BLaER1 treated with 17β-estradiol and CSF1 and Interleukin-3, amounts not matched to agents 10 nM and 100 nM (cell line): ENCODE results near the gene ACP6.

Source experiments
- H3K27ac ChIP-seq, 11 experiments: shearing (Covaris generic); formaldehyde crosslinking; 2 replicates each; pipeline ENCODE4 v1.8.1; 2022
- H3K27me3 ChIP-seq, 11 experiments: shearing (Covaris generic); formaldehyde crosslinking; 2 replicates each; pipeline ENCODE4 v1.8.1; 2022
- H3K36me3 ChIP-seq, 11 experiments: shearing (Covaris generic); formaldehyde crosslinking; 2 replicates each; pipeline ENCODE4 v1.8.1; 2022
- H3K4me1 ChIP-seq, 10 experiments: shearing (Covaris generic); formaldehyde crosslinking; 2 replicates each; pipeline ENCODE4 v1.8.1; 2022
- H3K4me2 ChIP-seq, 11 experiments: shearing (Covaris generic); formaldehyde crosslinking; 2 replicates each; pipeline ENCODE4 v1.8.1; 2022
- H3K4me3 ChIP-seq, 10 experiments: shearing (Covaris generic); formaldehyde crosslinking; 2 replicates each; pipeline ENCODE4 v1.8.1; 2022
- H3K9ac ChIP-seq, 11 experiments: shearing (Covaris generic); formaldehyde crosslinking; 2 replicates each; pipeline ENCODE4 v1.8.1; 2022
- H3K9me3 ChIP-seq, 11 experiments: shearing (Covaris generic); formaldehyde crosslinking; replicated peaks in 1 of 11; 2 replicates each; pipeline ENCODE4 v1.8.1; 2022
- H4K20me1 ChIP-seq, 11 experiments: shearing (Covaris generic); formaldehyde crosslinking; 2 replicates each; pipeline ENCODE4 v1.8.1; 2022
- Cebpa-rat ChIP-seq, 11 experiments: shearing (Covaris generic); IDR thresholded peaks; 2 replicates each; pipeline ENCODE4 v1.8.1; 2022

The ACP6 gene

DNA sequence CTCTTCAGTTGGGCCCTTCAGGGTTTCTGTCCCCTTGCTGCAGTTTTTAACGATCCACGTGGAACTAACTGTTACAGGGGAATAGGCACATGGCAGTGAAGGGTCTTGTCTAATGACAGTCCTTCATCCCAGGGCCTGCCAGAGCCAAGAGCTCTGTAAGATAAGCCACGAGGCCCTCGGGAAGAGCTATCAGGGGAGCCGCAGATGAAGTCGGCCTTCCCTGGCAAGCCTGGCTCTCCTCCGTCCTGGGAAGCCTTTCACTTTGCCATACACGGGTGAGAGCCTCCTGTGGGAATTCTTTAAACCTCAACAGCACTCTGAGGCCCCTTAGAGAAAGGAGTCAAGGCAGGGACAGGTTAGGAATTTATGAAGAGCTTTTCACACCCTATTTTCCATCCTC lies 29.0 kb downstream of the ACP6 start:
- Histone ChIP-seq H4K20me1 (0 out of 22 replicates have a peak, but pooled peaks cover 0 to 3% (median 0%) of the 10 kb centered on the region in 11 experiments), H3K9me3 (no peaks in the 10 kb centered on the region), H3K27ac (no peak overlapping the region), H3K36me3 (peaks cover 0 to 14% (median 0%) of the 10 kb centered on the region in 11 experiments; a peak in 4 of 22 replicates), H3K9ac (no peak overlapping the region), H3K4me1 (peaks cover 15 to 35% (median 24%) of the 10 kb centered on the region in 10 experiments), H3K4me3 (no peak overlapping the region), H3K4me2 (peak overlapping the region; percentile 7 to 68 (median 45); a peak in 18 of 22 replicates), H3K27me3 (no peaks in the 10 kb centered on the region)
- no peak for TF ChIP-seq Cebpa-rat (IDR thresholded peaks at IDR 0.05)

DNA sequence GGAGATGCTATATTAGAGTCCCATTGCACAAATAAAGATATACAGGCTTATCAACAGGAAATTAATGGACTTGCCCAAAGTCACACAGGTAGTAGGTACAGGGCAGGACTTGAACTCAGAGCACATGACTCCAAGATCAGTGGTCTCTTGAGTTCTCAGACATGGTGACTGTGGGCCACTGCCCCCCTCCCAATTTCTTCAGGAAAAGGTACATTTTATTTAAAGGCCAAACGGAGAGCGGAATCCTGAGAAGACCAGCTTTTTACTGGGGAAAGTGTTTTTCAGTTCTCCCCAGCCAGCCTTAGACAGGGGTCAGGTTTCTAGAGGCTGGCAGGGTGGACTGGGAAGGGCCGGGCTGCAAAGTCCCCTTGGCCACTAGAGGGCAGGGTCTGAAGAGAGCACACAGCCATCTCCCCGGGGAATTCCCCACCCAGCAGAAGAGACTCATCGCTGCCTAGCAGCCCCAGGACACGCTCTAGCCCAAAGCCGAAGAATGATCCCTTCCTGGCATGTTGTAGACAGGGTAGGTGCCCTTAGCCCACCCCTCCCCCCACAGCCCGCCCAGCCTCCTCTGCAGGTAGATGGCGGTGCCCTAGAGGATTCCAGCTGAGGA lies 29.7 kb downstream of the ACP6 start:
- H3K36me3 ChIP-seq: peaks cover 0 to 14% (median 0%) of the 10 kb centered on the region in 11 experiments; a peak in 4 of 22 replicates
- H3K27ac ChIP-seq: no peak overlapping the region
- H3K4me1 ChIP-seq: peaks cover 10 to 35% (median 21%) of the 10 kb centered on the region in 10 experiments
- no peaks in the 10 kb centered on the region for H3K9me3 ChIP-seq
- H4K20me1 ChIP-seq: 0 out of 22 replicates have a peak, but pooled peaks cover 0 to 3% (median 0%) of the 10 kb centered on the region in 11 experiments
- H3K27me3 ChIP-seq: no peaks in the 10 kb centered on the region
- peak overlapping the region in 2 of 11 experiments; percentile 56 to 66; a peak in 1 of 22 replicates for H3K4me2 ChIP-seq
- H3K9ac ChIP-seq: no peak overlapping the region
- no peak for TF ChIP-seq Cebpa-rat (IDR thresholded peaks at IDR 0.05)
- no peak overlapping the region for H3K4me3 ChIP-seq

DNA sequence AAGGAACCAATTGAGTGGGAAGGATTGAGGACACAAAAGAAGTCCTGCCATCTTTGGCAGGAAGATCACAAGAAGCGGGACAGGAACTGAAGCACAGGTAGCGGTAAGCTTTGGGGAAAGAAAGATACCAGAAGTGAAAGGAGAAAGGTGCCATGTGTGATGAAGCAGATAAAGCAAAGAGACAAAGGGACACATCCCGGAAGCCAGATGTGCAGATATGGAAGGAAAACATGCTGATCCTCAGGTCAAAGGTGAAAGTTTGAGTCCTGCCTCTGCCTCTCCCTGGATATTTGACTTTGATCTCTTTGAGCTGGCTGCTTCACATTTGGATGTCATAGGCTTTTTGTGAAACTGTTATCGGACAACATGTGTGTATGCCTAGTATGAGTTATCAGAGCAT lies 34.0 kb downstream of the ACP6 start:
- no peak for TF ChIP-seq Cebpa-rat (IDR thresholded peaks at IDR 0.05)
- Histone ChIP-seq H3K27ac (peak overlapping the region in 4 of 11 experiments; percentile 23 to 79 (median 66); a peak in 5 of 22 replicates), H3K9ac (no peak overlapping the region)

DNA sequence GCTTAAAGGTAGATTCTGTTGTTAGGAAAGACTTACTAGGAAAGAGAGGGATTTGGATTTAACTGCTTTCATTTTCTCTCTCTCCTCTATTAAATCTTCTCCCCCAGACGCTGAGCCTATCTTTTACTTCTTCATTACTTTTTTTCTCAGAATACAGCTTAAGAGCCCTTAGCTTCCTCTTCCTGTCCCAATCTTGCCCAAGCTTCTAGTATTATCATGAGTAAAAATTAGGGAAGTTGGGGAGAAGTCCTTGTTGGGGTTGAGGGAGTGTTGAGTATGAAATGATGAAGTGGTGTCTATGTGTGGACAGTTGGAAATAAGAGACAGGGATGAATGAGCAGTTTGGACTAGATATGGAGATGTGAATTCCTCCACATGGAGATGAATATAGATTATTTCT lies 35.0 kb downstream of the ACP6 start:
- Histone ChIP-seq H4K20me1 (no peaks in the 10 kb centered on the region; a peak in 1 of 22 replicates), H3K4me1 (peaks cover 0 to 38% (median 17%) of the 10 kb centered on the region in 10 experiments; a peak in 14 of 20 replicates), H3K9me3 (no peaks in the 10 kb centered on the region), H3K27me3 (no peaks in the 10 kb centered on the region), H3K36me3 (peaks cover 0 to 7% (median 0%) of the 10 kb centered on the region in 11 experiments; a peak in 1 of 22 replicates), H3K4me2 (peak overlapping the region in 7 of 11 experiments; percentile 12 to 89 (median 74); a peak in 12 of 22 replicates), H3K4me3 (peak overlapping the region in 3 of 10 experiments; percentile 8 to 40 (median 19); a peak in 4 of 20 replicates), H3K27ac (peak overlapping the region in 6 of 11 experiments; percentile 16 to 79 (median 59); a peak in 10 of 22 replicates), H3K9ac (peak overlapping the region in 2 of 11 experiments; percentile 52 to 55; a peak in 5 of 22 replicates)
- no peak for TF ChIP-seq Cebpa-rat (IDR thresholded peaks at IDR 0.05)

More for the DNA sequence above, 34.0 kb downstream of the ACP6 start:
- peaks cover 2 to 42% (median 18%) of the 10 kb centered on the region in 10 experiments; a peak in 17 of 20 replicates for H3K4me1 ChIP-seq
- no peaks in the 10 kb centered on the region for H3K27me3 ChIP-seq
- peak overlapping the region in 4 of 11 experiments; percentile 74 to 89 (median 81); a peak in 8 of 22 replicates for H3K4me2 ChIP-seq
- H3K4me3 ChIP-seq: no peak overlapping the region
- no peaks in the 10 kb centered on the region for H3K9me3 ChIP-seq
- H4K20me1 ChIP-seq: peaks cover 0 to under 1% (median 0%) of the 10 kb centered on the region in 11 experiments; a peak in 1 of 22 replicates
- peaks cover 0 to 7% (median 0%) of the 10 kb centered on the region in 11 experiments; a peak in 1 of 22 replicates for H3K36me3 ChIP-seq

DNA sequence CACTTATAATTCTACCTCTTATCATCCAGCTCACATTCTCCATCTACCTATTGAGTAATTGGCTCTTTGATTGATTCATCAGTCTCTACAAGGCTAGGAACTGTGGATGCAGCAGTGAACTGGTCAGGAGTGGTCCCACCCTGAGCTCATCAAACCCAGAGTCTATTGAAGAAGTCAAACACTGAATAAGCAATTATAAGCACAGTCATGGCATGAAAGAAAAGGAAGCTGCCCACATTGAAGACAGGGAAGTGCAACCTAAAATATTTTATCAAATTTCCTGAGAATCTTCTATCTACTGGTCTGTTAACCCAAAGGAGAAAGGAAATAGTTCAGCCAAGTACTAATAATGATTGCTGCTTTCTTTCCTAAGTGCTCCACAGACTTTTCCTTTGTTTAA lies 35.7 kb downstream of the ACP6 start:
- H3K4me2 ChIP-seq: peak overlapping the region in 6 of 11 experiments; percentile 34 to 89 (median 78); a peak in 10 of 22 replicates
- no peak for TF ChIP-seq Cebpa-rat (IDR thresholded peaks at IDR 0.05)
- H4K20me1 ChIP-seq: no peaks in the 10 kb centered on the region; a peak in 1 of 22 replicates
- peaks cover 0 to 7% (median 0%) of the 10 kb centered on the region in 11 experiments; a peak in 1 of 22 replicates for H3K36me3 ChIP-seq
- H3K9ac ChIP-seq: peak overlapping the region in 2 of 11 experiments; percentile 52 to 55; a peak in 3 of 22 replicates
- peak overlapping the region in 5 of 11 experiments; percentile 24 to 79 (median 65); a peak in 9 of 22 replicates for H3K27ac ChIP-seq
- H3K9me3 ChIP-seq: no peaks in the 10 kb centered on the region
- H3K4me3 ChIP-seq: peak overlapping the region in 1 of 10 experiments; percentile 8; a peak in 2 of 20 replicates
- H3K27me3 ChIP-seq: no peaks in the 10 kb centered on the region
- H3K4me1 ChIP-seq: peaks cover 0 to 42% (median 17%) of the 10 kb centered on the region in 10 experiments; a peak in 14 of 20 replicates

- Histone ChIP-seq H4K20me1 (no peaks in the 10 kb centered on the region; a peak in 1 of 22 replicates), H3K4me3 (no peak overlapping the region), H3K27ac (no peak overlapping the region), H3K27me3 (no peaks in the 10 kb centered on the region), H3K9me3 (no peaks in the 10 kb centered on the region), H3K36me3 (peaks cover 0 to 7% (median 0%) of the 10 kb centered on the region in 11 experiments; a peak in 1 of 22 replicates), H3K4me2 (peak overlapping the region in 1 of 11 experiments; percentile 89; a peak in 1 of 22 replicates), H3K4me1 (peaks cover 0 to 46% (median 15%) of the 10 kb centered on the region in 10 experiments; a peak in 14 of 20 replicates), H3K9ac (no peak overlapping the region)
- no peak for TF ChIP-seq Cebpa-rat (IDR thresholded peaks at IDR 0.05)
Observed at GRCh38 chr1:147633759-147634158, 36.6 kb downstream of the ACP6 start.

GRCh38 chr1:147631839-147632238 lies 38.5 kb downstream of the ACP6 start:
- Histone ChIP-seq H3K27me3 (no peaks in the 10 kb centered on the region), H3K9me3 (no peaks in the 10 kb centered on the region), H3K4me3 (no peak overlapping the region), H3K9ac (no peak overlapping the region), H3K4me1 (peaks cover 0 to 55% (median 22%) of the 10 kb centered on the region in 10 experiments; a peak in 15 of 20 replicates), H3K4me2 (no peak overlapping the region), H4K20me1 (no peaks in the 10 kb centered on the region; a peak in 1 of 22 replicates), H3K27ac (no peak overlapping the region), H3K36me3 (peaks cover 0 to 7% (median 0%) of the 10 kb centered on the region in 11 experiments; a peak in 1 of 22 replicates)
- no peak for TF ChIP-seq Cebpa-rat (IDR thresholded peaks at IDR 0.05)

- no peak for TF ChIP-seq Cebpa-rat (IDR thresholded peaks at IDR 0.05)
- H3K4me2 ChIP-seq: no peak overlapping the region
- H3K4me3 ChIP-seq: no peak overlapping the region
- no peaks in the 10 kb centered on the region for H3K9me3 ChIP-seq
- peaks cover 8 to 48% (median 26%) of the 10 kb centered on the region in 10 experiments for H3K4me1 ChIP-seq
- no peak overlapping the region for H3K27ac ChIP-seq
- no peak overlapping the region for H3K9ac ChIP-seq
- H3K27me3 ChIP-seq: no peaks in the 10 kb centered on the region
- H4K20me1 ChIP-seq: no peaks in the 10 kb centered on the region; a peak in 1 of 22 replicates
- peaks cover 0 to 7% (median 0%) of the 10 kb centered on the region in 11 experiments; a peak in 1 of 22 replicates for H3K36me3 ChIP-seq
Observed at GRCh38 chr1:147630447-147630846, 39.9 kb downstream of the ACP6 start.

GRCh38 chr1:147630022-147630421 lies 40.3 kb downstream of the ACP6 start:
- H4K20me1 ChIP-seq: no peaks in the 10 kb centered on the region; a peak in 1 of 22 replicates
- H3K27me3 ChIP-seq: no peaks in the 10 kb centered on the region
- H3K27ac ChIP-seq: no peak overlapping the region
- no peak overlapping the region for H3K9ac ChIP-seq
- no peak overlapping the region for H3K4me2 ChIP-seq
- H3K9me3 ChIP-seq: no peaks in the 10 kb centered on the region
- H3K4me3 ChIP-seq: no peak overlapping the region
- no peak for TF ChIP-seq Cebpa-rat (IDR thresholded peaks at IDR 0.05)
- H3K4me1 ChIP-seq: peaks cover 12 to 48% (median 26%) of the 10 kb centered on the region in 10 experiments
- H3K36me3 ChIP-seq: peaks cover 0 to 7% (median 0%) of the 10 kb centered on the region in 11 experiments; a peak in 2 of 22 replicates
